GM21360 (cell line): Measurements from ENCODE around the gene TPSD1.
"Not testable (repeated sequence)": the region's sequence is repeated elsewhere in the genome, so short reads cannot be mapped to it uniquely, and the experiment has no call there.

ENCODE experiments used
- ATAC-seq: cut with Tn5 transposase; IDR thresholded peaks from one replicate; pipeline ENCODE4 v1.9.1; 2021; ENCODE audit warnings: mild to moderate bottlenecking, moderate library complexity; ENCODE audit not compliant: unreplicated experiment

TPSD1 gene

GRCh38 chr16:1279081-1279944, 23.4 kb downstream of the TPSD1 start:
- ATAC-seq = no peak

GRCh38 chr16:1279945-1280589, 24.2 kb downstream of the TPSD1 start:
- no peak for ATAC-seq

GRCh38 chr16:1280783-1281182, 24.9 kb downstream of the TPSD1 start:
- ATAC-seq = no peak

- no peak for ATAC-seq
Observed at GRCh38 chr16:1281517-1281916, 25.6 kb downstream of the TPSD1 start.

- ATAC-seq = no peak
Observed at GRCh38 chr16:1282324-1282973, 26.6 kb downstream of the TPSD1 start.

- ATAC-seq = no peak
Observed at GRCh38 chr16:1283296-1283695, 27.4 kb downstream of the TPSD1 start.

- ATAC-seq = no peak
Observed at GRCh38 chr16:1283996-1284616, 28.2 kb downstream of the TPSD1 start.

- ATAC-seq = no peak
Observed at GRCh38 chr16:1285669-1286512, 30.0 kb downstream of the TPSD1 start.

GRCh38 chr16:1286513-1287094, 30.7 kb downstream of the TPSD1 start:
- no peak for ATAC-seq

GRCh38 chr16:1287982-1288670, 32.3 kb downstream of the TPSD1 start:
- ATAC-seq = no peak

- no peak for ATAC-seq
Observed at GRCh38 chr16:1288813-1289476, 33.1 kb downstream of the TPSD1 start.

- no peak for ATAC-seq
Observed at GRCh38 chr16:1289477-1289866, 33.6 kb downstream of the TPSD1 start.

GRCh38 chr16:1290063-1290501, 34.2 kb downstream of the TPSD1 start:
- no peak for ATAC-seq

- no peak for ATAC-seq
Observed at GRCh38 chr16:1290860-1291575, 35.1 kb downstream of the TPSD1 start.

- ATAC-seq = no peak
Observed at GRCh38 chr16:1291576-1291974, 35.7 kb downstream of the TPSD1 start.

GRCh38 chr16:1292208-1292607, 36.3 kb downstream of the TPSD1 start:
- not testable (repeated sequence) for ATAC-seq

- ATAC-seq = not testable (repeated sequence)
Observed at GRCh38 chr16:1292808-1293207, 36.9 kb downstream of the TPSD1 start.

- no peak for ATAC-seq
Observed at GRCh38 chr16:1293921-1294656, 38.2 kb downstream of the TPSD1 start.
